Measurements from ENCODE around the gene RHOT2.

GRCh38 chr16:716768-717325 is 48.9 kb downstream of the RHOT2 start:
- no peak for TF ChIP-seq CTCF (optimal IDR thresholded peaks at IDR 0.05 in 1 of 3, IDR thresholded peaks at IDR 0.05 in 1 of 3, conservative IDR thresholded peaks at IDR 0.05 in 1 of 3; ENCODE audit: extremely low read depth in 1 of 3, insufficient read depth in 2 of 3, low read length in 3 of 3)
- TF ChIP-seq EZH2 (IDR thresholded peaks at IDR 0.05; ENCODE audit: low read length) = no peak

Measured in keratinocyte (primary cell).